CMK (cell line): Measurements from ENCODE around the gene CASKIN2.
"Not testable (repeated sequence)": the region's sequence is repeated elsewhere in the genome, so short reads cannot be mapped to it uniquely, and the experiment has no call there.

ENCODE experiments used
- DNase-seq: peaks from one replicate; pipeline ENCODE4 v3.0.0-alpha.2; 2010; ENCODE audit warnings: low read depth

Gene CASKIN2

DNA sequence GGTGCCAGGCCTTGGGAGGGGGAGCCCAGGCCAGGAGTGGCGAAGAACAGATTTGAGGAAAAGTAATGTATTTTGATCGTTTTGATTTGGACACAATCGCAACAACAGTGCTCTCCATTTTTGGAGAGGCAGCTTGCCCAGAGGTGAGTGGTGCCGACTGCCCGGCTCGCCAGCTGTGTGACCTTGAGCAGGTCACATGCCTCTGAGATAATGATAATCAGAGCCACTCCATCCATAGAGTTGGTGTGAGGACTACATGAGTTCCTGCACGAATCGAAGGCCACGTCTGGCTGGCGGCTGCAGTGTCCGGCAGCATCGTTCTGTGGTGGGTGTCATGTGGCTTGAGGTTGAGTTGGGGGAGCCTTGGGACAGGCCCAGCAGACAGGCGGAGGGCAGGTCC, 30.8 kb upstream of the CASKIN2 start:
- DNase-seq = no peak

DNA sequence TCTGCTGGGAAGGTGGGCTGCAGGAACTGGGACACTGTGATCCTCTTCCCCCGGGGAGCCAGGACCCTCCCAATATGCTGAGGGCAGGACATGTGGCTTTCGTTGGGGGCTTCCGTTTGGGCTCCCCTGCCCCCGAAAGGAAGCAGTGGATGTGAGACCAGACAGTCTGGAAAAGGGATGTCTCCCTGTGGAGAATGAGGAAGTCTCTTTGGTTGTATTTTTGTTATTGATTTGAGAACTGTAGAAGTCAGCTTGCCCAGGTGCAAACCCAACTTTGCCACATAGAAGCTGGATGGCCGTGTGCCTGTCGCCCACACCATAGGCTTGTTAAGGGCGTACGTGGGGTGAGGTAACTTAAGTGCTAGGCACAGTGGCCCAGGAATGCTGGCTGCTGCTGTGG, 28.9 kb upstream of the CASKIN2 start:
- no peak for DNase-seq

DNA sequence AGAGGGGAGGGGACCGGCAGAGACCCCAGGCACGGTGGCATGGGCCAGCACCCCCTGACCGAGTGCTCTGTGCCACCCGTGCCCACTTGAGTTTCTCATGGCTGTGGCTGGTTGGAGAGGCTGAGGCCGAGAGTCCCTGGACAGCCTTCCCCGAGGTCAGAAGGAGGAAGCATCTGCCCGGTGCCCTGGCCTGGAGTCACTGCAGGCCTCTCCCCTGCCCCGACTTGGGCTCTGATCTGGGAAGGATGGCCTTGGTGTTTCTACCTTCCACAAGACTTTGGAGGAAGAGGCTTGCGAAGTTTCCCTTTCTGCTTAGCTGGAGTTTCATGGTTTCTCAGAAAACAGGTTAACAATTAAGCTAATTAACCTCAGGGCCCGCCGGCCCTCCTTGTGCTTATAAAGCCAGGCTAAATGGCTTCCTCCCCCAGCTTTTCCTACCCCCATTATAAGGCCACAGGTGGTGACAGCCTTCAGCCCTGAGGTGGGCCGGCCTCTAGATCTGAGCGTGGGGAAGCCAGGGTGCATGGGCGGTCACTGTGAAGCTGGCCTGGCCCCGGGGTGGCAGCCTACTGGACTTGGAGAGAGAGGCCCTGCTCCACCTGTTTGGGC, 27.5 kb upstream of the CASKIN2 start:
- DNase-seq = no peak

DNA sequence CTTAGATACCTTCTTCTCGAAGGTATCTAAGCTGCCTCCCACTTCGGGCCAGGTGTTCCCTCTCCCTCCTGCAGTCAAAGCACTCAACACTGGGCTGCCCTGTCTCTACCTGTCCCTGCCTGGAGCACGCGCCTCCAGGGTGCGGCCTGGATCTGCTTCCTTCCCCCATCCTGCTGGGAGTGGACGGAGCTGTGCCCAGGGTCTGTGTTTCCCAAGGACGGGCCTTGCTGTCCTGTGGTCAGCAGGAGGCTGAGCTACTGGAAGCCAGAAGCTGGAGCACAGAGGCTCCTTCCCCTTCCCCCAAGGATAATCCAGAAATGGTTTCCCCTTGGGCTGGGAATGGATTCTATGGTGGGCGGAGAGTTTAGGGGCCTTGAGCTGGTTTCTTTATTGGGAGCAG, 26.9 kb upstream of the CASKIN2 start:
- DNase-seq = no peak

DNA sequence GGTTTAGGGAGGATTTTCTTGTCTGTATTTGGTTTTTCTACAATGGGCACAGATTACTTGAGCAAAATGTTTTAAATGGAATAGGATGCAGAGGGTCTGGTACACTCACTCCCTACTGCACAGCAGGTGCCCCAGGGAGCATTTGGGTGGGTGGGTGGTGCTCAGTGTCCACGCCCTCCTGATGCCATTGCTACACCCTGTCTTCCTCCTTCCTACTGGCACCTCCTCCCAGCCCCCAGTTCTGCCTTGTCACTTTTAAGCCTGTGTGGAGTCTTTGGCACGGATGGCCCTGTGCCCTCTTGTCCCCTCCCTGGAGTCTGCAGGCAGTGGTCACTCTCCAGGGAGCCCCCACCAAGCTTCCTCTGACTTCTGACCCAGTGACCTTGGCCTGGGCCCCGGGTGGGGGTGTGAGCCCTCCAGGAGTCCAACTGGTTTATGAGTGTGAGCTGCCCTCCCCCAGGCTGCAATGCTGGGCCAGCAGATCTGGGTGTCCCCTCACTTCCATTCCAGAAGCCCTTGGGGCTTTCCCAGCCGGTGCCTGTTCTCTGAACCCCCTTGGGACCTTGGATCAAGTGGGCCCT, 25.7 kb upstream of the CASKIN2 start:
- DNase-seq = no peak

DNA sequence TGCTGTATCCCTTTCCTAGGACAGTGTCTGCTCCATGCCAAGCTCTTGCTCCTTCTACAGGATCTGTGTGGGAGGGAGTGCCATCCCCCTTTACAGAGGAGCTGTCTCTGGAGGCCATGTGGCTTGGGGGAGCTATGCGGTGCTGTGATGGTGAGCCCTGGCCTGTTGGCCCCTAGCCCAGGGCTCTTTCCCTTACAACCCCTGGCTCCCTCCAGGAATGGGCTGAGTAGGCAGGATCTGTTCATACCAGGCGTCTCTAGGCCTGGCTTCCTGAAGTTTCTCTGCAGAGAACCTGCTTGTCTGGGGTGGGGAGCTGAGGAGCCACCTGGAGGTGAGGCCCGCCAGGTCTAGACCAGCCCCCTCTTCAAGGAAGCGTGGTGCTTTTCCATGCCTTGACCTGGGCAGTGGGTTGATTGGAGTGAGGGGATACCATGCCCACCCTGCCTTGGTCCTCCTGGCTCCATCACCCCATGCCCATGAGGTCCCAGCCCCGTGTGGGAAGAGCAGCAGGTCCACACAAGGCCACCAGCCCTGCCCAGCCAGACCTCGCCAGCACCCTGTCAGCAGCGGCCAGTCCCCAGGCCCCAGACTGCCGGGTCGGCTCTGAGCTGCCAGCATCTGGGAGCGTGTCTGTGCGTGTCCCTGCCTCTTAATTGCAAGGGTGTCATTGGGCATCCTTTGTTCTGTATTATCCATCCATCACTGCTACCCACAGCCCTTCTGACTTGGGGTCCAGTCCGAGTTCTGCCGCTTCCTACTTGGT, 24.8 kb upstream of the CASKIN2 start:
- no peak for DNase-seq

DNA sequence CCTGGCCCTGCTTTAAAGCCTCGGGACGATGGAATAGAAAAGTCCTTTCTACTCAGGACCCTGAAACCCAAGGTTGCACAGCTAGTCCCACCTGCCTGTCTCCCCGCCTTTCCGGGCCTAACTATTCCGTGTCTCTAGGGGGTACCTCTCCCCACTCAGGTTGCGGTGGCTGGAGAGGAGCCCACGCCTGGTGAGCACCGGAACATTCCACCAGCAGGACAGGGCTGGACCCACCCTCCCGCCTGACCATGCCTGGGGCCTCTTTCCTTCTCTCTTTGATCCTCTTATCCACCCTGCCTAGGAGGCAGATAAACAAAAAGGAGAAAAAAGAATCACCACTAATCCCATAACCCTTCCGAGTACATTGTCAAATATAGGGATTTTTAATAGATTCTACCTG, 21.0 kb upstream of the CASKIN2 start:
- no peak for DNase-seq

DNA sequence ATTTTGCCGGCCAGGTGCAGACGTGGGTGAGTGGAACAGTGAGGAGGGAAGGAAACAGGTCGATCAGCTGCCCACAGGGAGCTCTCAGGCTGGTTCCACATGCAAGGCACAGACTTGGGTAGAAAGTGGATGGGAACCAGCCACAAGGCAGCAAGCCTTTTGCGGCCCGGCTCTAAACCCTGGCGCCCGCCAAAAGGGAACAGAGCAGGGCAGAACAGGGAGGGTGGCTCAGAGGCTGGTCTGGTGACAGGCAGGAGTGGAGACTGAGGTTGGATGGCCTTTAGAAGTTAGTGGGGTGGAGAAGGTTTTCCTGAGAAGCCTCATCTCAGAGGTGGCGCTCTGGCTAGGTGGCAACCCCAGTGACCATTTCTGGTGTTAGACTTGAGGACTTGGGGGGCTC, 20.5 kb upstream of the CASKIN2 start:
- DNase-seq = no peak

DNA sequence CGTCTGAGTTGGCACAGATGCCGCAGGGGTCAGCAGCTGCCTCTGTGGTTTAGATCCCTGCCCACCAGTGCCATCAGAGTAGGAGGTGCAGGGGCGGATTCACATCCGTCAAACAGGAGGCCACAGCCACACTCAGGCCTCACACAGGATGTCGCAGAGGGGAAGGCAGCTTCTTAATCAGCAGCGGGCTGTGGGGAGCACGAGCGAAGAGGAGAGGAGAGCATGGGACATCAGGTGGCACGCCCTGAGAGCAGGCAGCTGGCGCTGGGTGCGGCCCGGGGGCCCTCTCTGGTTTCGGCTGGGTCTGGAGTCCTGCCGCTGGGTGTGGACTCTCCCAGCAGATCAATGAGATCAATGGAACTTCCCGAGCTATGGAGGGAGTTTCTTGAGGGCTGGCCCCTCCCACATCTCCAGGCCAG, 19.8 kb upstream of the CASKIN2 start:
- DNase-seq = no peak

DNA sequence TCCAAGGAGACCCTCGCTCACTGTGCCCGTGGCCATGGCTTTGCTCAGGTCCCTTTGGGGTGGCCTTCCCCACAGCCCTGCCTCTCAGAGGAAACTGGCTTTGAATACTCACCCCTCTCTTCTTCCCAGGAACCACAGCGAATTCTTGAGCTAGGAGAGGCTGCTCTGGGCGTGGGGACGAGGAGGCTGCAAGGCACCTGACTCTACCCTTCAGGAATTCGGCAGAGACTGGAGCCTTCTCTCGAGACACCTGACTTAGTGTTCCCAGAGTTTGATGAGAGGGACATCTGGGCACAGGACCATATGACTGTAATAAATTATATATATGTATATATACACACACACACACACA, 16.4 kb upstream of the CASKIN2 start:
- DNase-seq = no peak

DNA sequence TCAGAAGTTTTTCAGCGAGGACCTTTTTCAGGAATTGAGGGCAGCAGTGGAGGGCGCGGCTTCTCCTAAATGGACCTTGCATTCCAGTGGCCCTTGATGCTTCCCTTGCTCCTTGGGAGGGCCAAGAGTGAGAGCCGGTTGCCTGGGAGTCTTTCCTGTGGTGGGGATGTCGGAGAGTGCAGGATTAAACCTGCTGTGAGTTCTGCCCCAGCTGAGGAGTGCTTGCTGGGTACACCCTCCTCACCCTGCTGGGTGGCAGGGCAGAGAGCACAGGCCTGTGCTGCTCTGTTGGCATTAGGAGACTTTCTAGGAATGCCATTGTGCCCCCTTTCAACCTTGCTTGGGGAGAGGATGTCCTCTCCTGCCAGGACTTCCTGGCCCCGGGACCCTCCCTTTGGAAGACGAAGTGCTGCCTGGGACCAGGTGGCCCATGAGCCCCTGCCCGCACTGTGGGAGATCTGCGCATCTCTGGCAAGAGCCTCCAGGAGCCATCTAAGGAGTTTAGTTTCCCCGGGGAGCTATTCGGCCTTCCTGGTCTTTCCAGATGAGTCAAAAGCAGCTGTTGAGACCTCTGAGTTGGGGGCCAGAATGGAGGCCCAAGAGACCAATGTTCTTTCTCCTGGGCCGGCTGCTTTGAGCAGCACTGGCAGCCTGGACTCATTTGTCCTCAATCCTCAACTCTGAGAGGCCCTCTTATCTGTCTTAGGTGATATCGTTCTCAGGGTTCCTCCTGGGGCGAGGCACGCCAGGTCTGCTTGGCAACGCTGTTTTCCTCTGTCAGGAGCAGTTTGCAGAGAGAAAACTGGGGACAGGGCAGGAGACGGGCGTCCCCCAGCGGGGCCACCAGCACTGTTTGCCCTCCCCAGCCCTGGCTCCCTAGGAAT, 15.7 kb upstream of the CASKIN2 start:
- no peak for DNase-seq

DNA sequence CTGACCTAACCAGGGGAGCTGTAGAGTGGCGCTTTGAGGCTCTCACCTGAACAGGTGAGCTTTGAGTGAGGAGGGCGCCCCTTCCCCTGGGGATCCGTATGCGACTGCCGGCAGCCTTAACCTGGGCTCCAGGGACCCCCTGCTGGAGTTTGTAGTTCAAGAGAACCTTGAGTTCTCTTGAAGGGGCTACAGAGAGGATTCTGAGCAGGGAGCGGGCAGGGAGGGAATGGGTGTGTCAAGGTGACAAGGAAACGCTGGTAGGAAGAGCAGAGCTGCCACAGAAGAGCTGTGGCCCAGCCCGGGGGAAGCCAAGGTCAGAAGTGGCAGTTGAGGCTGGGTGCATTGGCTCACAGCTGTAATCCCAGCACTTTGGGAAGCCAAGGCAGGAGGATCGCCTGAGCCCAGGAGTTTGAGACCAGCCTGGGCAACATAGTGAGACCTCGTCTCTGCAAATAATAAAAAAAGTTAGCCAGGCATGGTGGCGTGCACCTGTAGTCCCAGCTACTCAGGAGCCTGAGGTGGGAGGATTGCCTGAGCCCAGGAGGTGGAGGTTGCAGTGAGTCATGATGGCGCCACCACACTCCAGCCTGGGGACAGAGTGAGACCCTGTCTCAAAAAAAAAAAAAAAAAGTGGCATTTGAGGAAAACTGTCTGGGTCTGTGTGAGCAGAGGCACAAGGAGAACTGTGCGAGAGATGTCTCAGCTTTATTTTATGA, 11.4 kb upstream of the CASKIN2 start:
- no peak for DNase-seq

DNA sequence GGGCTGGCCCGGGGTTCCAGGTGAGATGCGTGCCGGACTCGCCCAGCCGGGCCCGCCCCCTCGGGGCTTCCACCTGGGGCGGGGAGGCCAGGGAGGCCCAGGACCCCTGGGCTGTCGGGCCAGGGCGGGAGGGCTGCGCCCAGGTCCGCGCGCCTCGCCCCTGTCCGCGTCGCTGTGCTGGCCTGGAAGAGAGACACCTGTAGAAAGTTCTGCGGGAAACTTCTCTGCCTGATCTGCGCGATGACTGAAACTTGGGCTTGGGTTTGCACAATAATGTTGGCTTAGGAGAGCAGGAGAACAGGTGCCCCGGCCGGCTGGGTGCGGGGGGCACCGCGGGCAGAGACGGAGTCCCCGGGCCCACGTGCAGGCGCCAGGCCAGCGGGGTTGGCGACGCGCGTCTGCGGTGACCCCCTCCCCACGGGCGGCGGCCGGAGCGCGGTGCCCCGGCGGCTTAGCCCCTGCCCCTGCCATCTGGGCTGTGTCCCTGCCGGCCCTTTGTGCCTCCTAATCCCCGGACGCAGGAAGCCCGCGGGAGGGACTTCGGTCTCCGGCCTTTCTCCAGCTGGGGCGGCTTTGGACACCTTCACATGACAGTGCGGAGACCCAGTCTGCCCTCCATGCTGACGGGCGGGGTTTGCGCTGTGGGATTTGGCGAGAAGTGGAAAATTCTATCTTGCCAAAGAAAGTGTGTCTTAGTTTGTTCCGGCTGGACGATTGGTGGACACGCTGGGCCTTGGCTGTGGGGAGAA, 10.6 kb upstream of the CASKIN2 start:
- no peak for DNase-seq

DNA sequence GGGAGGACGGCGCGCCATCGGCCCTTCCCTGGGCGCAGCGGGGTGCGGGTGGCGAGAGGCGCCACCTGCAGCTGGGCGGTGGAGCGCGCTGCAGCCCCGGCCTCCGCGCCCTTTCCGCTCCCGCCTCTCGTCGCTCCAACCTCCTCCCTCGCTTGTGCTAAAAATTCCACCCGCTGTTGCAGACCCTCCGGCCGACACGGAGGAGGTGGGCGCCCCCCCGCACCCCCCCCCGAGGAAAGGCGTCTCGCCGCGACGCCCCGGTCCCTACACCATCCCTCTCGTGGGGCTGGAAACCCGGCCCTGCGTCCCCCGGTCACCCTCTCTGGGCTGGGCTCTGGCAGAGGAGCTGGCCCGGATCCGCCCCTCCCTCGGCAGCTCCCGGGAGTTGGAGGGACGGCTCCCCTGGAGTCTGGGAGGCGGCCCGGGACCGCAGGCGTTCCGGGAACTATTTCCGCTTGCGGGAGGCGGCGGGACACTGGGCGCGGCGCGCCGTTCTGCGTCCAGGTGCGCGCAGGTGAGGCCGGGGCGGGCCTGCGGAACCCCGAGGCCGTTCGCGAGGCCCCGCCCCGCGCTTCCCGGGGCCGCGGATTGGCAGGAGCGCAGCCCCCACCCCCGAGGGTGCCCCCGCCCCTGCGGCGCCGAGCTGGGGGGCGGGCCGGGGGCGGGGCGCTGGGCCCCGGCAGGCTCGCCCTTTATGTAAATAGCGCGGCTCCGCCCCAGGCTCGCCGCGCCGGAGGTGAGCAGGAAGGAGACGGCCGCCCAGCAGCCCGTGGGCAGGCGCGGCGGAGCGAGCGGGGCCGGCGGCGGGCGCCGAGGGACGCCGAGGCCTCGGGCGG, 9.9 kb upstream of the CASKIN2 start, which contains the start of gene LLGL2:
LLGL2 (plus strand) TSS at position 728 of the 836 bp plus-strand sequence. CDS start 17,730 bp downstream, outside the sequence.
- DNase-seq = no peak

DNA sequence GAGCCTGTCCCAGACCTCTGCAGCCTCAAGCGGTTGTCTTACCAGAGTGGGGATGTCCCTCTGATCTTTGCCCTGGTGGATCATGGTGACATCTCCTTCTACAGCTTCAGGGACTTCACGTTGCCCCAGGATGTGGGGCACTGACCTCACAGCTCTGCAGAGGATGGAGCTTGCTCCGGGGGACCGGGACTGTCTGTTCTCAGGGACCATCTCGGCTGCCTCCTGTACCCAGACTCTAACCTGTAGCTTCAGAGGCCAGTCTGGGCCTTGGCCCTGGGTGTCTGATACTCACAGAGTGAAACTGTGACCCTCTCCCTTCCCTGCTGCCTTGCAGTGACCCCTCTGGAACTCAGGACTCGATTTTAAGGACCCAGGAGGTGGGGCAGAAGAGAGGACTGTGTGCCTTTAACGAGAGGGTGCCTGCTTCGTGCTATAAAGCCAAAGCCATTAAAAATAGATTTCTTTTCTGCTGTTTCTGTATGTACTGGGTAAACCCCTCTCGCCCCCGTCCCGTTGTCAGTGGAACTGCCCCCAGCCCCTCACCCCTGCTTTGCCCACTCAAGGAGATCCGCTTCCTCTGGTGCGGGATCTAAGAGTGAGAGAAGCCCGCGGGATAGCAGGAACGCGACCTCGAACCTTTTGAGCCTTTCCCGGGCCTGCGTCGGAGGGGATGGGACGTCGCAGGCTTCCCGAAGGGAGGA, 9.1 kb upstream of the CASKIN2 start:
- no peak for DNase-seq

DNA sequence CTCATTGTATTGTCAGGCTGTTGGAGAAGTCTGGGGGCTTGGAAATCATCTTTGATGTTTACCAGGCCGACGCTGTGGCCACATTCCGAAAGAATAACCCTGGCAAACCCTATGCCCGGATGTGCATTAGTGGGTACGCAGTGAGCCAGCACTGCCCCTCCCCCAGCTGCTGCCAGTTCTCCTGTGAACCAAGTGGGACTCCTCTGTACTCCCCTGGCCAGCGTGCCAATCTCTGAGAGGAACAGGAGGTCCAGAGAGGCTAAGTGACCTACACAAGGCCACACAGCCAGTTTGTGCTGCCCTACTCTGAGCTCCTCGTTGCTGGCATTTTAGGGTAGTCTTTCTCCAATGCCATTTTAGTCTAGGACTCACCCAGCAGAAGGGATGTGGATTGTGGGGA, 8.3 kb upstream of the CASKIN2 start:
- no peak for DNase-seq

DNA sequence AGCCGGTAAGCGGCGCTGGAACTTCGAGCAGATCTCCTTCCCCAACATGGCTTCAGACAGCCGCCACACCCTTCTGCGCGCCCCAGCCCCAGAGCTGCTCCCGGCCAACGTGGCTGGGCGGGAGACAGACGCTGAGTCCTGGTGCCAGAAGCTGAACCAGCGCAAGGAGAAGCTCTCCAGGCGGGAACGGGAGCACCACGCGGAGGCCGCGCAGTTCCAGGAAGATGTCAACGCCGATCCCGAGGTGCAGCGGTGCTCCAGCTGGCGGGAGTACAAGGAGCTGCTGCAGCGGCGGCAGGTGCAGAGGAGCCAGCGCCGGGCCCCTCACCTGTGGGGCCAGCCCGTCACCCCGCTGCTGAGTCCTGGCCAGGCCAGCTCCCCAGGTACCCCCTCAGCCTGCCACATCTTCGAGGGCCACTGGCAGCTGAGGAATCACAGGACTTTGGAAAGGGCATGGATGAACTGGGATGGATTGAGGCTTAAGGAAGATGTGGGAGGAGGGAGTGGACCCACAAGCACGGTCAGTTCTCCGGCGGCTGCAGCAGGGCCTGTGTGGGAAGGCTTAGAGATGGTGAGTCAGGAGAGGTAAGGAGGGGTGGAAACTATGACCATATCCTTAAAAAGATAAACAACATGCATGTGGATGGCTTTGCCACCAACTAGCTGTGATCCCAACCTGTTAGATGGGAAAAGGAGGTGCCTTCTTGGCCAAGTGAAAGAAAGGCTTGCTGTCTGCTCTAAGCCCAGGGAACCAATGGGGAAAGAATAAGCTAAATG, 6.8 kb upstream of the CASKIN2 start:
- DNase-seq = no peak

DNA sequence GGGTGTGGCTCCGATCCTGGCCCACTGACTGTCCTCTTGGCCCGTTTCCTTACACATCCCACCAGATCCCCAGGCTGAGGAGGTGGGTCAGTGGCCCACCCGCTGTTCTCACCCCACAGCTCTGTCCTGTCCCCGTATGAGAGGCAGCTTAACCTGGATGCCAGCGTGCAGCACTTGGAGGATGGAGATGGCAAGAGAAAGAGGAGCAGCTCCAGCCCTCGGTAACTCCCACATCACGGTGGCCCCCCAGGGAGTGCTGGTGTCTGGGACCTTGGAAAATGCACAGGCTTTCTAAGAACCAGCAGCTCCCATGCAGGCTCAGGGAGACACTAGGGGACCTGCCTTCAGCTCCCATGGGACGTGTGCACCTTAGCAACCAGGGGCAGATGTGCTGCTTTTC, 6.0 kb upstream of the CASKIN2 start:
- no peak for DNase-seq

DNA sequence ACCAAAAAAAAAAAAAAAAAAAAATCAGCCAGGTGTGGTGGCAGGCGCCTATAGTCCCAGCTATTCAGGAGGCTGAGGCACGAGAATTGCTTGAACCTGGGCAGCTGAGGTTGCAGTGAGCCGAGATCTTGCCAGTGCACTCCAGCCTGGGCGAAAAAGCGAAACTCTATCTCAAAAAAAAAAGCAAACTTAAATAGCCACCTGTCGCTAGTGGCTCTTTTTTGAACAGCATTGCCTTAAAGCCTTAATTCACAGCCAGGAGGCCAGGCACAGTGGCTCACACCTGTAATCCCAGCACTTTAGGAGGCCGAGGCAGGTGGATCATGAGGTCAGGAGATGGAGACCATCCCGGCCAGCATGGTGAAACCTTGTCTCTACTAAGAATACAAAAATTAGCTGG, 5.1 kb upstream of the CASKIN2 start:
- DNase-seq = not testable (repeated sequence)
